SKM-1 treated with dmso at 0.1 percent for 144 hours (cell line): ENCODE results near the gene PPARG.

Experiments used
- DNase-seq: peaks from one replicate; lab custom pipeline; 2025; ENCODE audit not compliant: unreplicated experiment; lab: John Stamatoyannopoulos, UW

The PPARG gene

GRCh38 chr3:12408984-12409683, 120.3 kb downstream of the PPARG start:
- DNase-seq: no peak

GRCh38 chr3:12409684-12410596, 121.1 kb downstream of the PPARG start:
- DNase-seq: no peak

GRCh38 chr3:12413721-12414255, 124.9 kb downstream of the PPARG start:
- peak; percentile 24 for DNase-seq

- no peak for DNase-seq
Measured at GRCh38 chr3:12415014-12415680, 126.3 kb downstream of the PPARG start.

GRCh38 chr3:12416731-12417130, 127.9 kb downstream of the PPARG start:
- no peak for DNase-seq

GRCh38 chr3:12420393-12420792, 131.5 kb downstream of the PPARG start:
- no peak for DNase-seq

GRCh38 chr3:12421132-12421531, 132.3 kb downstream of the PPARG start:
- no peak for DNase-seq

GRCh38 chr3:12423131-12423530, 134.3 kb downstream of the PPARG start:
- no peak for DNase-seq

- no peak for DNase-seq
Measured at GRCh38 chr3:12423918-12424630, 135.2 kb downstream of the PPARG start.

GRCh38 chr3:12424635-12425319, 135.9 kb downstream of the PPARG start:
- no peak for DNase-seq

- no peak for DNase-seq
Measured at GRCh38 chr3:12425850-12426579, 137.1 kb downstream of the PPARG start.

- peak; percentile 40 for DNase-seq
Measured at GRCh38 chr3:12427551-12427950, 138.7 kb downstream of the PPARG start.

GRCh38 chr3:12428126-12428525, 139.3 kb downstream of the PPARG start:
- DNase-seq: no peak

GRCh38 chr3:12430086-12430485, 141.2 kb downstream of the PPARG start:
- no peak for DNase-seq

- no peak for DNase-seq
Measured at GRCh38 chr3:12433823-12434222, 145.0 kb downstream of the PPARG start.

GRCh38 chr3:12436514-12437220, 147.8 kb downstream of the PPARG start:
- DNase-seq: no peak

GRCh38 chr3:12437221-12437605, 148.3 kb downstream of the PPARG start:
- DNase-seq: no peak

GRCh38 chr3:12437861-12438260, 149.0 kb downstream of the PPARG start:
- DNase-seq: no peak

GRCh38 chr3:12438318-12438717, 149.4 kb downstream of the PPARG start:
- no peak for DNase-seq
